GM12874 (cell line): ENCODE data around the gene ZNF148.

ENCODE experiments used
- CTCF ChIP-seq: IDR thresholded peaks from 2 replicates; pipeline ENCODE4 v1.5.1; 2011; ENCODE audit warnings: low read depth, mild to moderate bottlenecking, control low read depth, low read length, moderate library complexity; ENCODE audit not compliant: insufficient read depth

Gene ZNF148

GRCh38 chr3:125278155-125278554 is 97.0 kb downstream of the ZNF148 start:
- no peak for TF ChIP-seq CTCF

GRCh38 chr3:125271127-125271526 is 104.0 kb downstream of the ZNF148 start:
- TF ChIP-seq CTCF: no peak

- TF ChIP-seq CTCF: no peak
These were observed 107.7 kb downstream of the ZNF148 start for GRCh38 chr3:125267460-125267859.

GRCh38 chr3:125266971-125267370 is 108.2 kb downstream of the ZNF148 start:
- no peak for TF ChIP-seq CTCF

- TF ChIP-seq CTCF: no peak
These were observed 113.0 kb downstream of the ZNF148 start for GRCh38 chr3:125262161-125262560.

GRCh38 chr3:125261031-125261430 is 114.1 kb downstream of the ZNF148 start:
- no peak for TF ChIP-seq CTCF

GRCh38 chr3:125260158-125260557 is 115.0 kb downstream of the ZNF148 start:
- no peak for TF ChIP-seq CTCF

GRCh38 chr3:125257536-125257935 is 117.6 kb downstream of the ZNF148 start:
- no peak for TF ChIP-seq CTCF
